Glomerular endothelial cell (primary cell): ENCODE results near the gene CACNA2D2. TPM values are rescaled to one million over a fixed set of nuclear protein-coding genes. Genes with fewer than 3 reads are reported as not detected.

Experiments
- DNase-seq: peaks from one replicate; pipeline ENCODE4 v3.0.0-alpha.2; 2011; ENCODE audit warnings: low read depth, low spot score; ENCODE audit errors: extremely low read depth
- total RNA-seq: library from RNA; depleted of rRNA; stranded (reverse); fragments of >200 nt; gene quantifications from 2 replicates; pipeline ENCODE4 v1.2.3, GENCODE V29; 2015

The CACNA2D2 gene
- total RNA-seq, 1 donor from 2014 or later, result not detected

DNA sequence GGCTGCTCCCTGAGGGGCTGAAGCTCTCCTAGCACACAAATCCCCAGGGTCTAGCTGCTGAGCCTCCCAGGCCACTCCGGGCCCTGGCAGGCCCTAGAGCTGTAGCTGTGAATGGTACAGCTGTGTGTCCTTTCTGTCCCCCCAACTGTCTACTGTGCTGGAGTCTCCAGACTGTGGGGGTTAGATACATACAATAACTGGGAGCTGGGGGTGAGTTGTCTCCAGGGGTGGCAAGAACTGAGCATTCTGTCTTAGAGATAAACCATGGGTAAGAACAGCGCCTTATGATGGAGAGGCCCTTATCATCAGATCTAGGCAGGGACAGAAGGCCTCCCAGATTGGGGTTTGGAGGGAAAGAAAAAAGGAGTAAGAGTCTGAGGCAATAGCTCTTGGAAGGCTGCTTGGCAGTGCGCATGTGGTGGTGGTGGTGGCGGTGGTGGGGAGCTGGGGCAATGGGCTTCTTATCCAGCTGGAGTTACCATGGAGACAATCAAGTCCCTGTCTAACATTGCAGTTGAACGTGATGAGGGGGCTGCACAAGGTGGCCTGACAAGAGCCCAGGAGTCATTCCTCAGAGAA lies 149.2 kb downstream of the CACNA2D2 start:
- DNase-seq, result no peak

DNA sequence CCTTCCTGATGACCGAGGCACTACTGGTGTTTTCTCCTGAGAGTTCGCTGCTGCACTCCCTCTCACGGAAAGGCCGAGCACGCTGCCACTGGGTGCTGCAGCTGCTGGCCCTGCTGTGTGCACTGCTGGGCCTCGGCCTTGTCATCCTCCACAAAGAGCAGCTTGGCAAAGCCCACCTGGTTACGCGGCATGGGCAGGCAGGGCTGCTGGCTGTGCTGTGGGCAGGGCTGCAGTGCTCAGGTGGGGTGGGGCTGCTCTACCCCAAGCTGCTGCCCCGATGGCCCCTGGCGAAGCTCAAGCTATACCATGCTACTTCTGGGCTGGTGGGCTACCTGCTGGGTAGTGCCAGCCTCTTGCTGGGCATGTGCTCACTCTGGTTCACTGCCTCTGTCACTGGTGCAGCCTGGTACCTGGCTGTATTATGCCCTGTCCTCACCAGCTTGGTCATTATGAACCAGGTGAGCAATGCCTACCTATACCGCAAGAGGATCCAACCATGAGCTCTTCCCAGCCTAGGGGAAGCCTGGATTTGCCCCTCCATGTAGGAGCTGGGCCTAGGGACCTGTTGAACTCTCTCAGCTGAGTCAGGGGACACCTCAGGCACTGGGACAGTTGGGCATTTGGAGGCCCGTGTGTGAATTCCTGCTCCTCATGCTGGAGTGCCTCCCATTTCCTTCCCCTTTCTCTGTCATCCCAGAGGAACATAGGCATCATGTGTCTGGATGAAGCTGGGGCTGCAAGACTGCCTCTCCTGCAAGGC lies 150.0 kb downstream of the CACNA2D2 start:
- no peak for DNase-seq

DNA sequence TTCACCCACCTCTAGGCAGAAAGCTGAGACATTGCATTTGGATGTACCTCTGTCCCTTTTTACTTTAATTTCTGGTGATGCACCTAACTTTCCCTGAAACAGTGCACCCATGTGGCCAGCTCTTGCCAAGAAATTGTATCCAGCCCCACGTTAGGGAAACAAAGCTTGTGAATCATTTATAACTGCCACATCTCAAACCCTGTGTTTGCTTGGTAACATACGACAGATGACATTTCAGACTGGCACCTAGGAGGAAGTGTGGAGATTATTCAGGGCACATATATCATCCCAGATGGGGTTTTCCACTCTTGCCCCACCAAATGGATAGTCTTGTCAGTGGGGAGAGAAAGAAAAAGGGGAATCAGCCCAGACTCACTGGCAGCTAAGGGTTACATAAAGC lies 150.7 kb downstream of the CACNA2D2 start:
- no peak for DNase-seq

DNA sequence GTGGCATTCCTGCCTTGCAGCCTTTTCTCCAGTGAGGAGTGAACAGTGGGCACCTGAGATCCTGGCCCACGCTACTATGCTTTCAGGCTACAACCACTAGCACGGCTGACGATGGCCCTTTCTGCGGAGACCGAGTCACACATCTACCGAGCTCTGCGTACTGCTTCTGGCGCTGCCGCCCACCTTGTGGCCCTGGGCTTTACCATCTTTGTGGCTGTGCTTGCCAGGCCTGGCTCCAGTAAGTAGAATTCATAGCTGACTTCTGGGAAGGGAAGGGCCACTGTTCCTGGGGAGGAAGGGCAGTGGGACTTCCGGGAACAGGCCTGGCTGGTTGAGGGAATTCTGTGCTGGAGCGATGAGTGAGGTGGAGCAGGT lies 152.1 kb downstream of the CACNA2D2 start:
- DNase-seq, result no peak

DNA sequence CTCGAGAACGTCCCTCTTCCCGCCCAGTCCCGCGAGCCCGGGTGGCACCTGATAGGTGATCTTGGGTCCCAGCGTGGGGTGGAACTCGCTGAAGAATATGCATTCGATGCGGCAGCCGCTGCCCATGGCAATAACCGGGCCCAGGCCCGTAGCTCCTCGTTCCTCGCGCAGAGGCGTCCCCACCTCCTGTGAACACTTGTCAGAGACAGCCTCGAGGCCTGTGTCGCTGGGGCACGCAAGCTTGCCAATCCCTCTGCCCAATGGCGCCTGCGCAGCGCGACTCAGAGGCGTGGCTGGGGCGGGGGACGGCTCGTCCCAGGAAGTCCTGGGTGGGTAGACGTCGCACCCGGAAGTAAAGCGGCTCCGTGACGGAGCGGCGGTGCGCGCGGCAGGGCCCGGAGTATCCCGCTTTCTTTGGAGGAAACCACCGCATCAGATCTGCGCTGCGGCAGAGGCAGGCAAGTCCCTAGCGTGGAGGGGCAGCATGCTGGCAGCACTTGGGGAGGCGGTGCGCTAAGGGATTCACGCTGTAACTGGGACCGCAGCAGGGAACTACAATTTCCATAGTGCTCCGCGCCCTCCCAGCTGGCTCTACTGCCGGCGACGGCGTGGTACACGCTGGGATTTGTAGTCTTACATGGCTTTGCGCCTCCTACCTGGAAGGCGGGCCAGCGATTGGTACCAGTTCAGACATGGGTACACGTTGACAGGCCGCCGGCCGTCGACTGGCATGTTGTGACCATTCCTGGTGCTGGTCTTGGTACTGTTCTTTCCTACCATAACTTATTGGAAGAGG lies 152.7 kb downstream of the CACNA2D2 start, which contains the start of the genes CYB561D2 and NPRL2:
CYB561D2 (plus strand) TSS at position 336 of the 796 bp plus-strand sequence. CDS start 572 bp downstream, outside the sequence.
NPRL2 (minus strand) TSS at position 249 of the 796 bp plus-strand sequence; CDS start at position 126, 123 bp downstream.
- DNase-seq, result no peak

DNA sequence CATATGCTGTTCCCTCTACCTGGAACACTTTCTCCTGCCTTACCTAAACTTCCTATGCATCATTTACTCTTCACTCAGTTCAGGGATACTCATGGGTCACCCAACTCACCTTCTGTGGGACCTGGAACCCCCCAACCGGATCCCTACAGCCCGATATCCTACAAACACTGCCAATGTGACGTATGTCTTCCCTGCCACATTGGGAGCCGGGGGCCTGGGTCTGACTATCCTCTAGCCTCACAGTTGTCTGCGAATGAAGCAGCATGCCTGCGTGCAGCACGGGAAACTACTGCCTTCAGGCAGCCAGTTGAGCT lies 153.3 kb downstream of the CACNA2D2 start:
- DNase-seq, result no peak

DNA sequence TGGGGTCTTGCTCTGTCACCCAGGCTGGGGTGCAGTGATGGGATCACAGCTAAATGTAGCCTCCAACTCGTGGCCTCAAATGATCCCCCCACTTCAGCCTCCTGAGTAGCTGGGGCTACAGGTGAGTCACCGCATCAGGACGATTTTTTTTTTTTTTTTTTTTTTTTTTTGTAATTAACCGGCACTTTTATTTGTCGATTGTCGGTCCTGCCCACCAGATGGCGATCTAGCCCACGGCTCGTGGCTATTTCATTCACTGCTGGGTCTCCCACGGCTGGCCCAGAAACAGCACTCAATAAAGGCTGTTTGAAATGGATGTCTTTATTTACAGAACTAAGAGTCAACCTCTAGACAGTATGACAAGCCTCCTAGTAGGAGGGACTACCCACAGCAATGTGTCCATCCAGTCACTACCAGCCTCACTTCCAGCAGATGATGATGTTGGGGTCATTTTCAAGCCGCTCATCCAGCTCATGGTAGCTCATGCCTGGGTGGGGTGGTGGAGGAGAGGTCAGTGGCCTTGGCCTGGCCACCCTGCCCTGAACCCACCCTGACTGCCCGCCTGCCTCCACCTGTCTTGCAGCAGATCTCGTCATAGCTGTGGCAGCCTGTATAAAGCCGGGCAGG lies 156.1 kb downstream of the CACNA2D2 start:
- no peak for DNase-seq

DNA sequence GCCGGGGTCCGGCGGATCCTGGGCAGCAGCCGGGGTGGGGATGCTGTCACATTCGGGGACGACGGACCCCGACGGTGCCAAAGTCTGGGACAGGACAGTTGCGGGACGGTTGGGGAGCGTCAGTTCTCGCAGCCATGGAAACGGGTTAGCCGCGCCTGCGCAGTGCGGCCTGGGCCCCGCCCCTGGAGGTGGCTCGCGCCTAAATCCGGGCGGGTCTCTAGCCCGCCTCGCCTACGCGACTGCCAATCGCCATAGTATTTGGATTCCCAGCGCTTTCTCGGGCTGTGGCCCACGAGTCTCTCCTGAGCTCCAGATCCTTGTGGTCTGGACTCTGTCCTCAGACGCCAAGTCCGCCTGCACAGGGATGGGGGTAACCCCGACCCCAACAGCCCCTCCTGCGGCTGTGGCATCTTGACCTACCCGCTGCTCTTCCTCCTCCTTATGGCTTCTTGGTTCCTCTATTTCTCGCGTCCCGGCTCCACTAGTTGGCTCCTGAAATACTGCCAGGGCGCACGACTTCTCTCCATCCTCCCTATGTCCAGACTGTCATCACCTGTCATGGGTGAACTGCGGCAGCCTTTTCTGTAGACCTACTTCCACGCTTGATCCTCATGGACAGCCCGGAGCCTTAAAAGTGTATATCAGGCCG lies 157.7 kb downstream of the CACNA2D2 start, which contains the start of gene ZMYND10:
ZMYND10 (minus strand) TSS at position 147 of the 649 bp plus-strand sequence. CDS start 153 bp downstream, outside the sequence.
- no peak for DNase-seq

DNA sequence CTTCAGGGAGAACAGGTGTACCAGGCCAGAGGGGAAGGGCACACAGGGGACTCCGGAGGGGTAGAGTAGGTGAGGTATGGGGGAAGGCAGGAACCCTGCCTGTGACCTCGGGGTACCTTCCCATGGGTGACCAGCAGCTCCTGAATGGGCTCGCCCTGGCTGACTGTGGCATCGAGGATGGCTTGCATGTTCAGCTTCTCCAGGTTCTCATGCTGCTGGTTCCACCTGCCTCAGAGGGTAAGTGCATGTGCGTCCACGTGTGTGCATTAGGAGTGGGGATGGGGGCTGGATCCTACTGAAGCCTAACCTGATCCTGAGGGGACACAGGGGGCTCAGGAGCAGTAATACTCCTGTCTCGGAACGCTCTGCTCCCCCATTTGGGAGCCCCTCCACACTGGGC lies 158.4 kb downstream of the CACNA2D2 start:
- no peak for DNase-seq

DNA sequence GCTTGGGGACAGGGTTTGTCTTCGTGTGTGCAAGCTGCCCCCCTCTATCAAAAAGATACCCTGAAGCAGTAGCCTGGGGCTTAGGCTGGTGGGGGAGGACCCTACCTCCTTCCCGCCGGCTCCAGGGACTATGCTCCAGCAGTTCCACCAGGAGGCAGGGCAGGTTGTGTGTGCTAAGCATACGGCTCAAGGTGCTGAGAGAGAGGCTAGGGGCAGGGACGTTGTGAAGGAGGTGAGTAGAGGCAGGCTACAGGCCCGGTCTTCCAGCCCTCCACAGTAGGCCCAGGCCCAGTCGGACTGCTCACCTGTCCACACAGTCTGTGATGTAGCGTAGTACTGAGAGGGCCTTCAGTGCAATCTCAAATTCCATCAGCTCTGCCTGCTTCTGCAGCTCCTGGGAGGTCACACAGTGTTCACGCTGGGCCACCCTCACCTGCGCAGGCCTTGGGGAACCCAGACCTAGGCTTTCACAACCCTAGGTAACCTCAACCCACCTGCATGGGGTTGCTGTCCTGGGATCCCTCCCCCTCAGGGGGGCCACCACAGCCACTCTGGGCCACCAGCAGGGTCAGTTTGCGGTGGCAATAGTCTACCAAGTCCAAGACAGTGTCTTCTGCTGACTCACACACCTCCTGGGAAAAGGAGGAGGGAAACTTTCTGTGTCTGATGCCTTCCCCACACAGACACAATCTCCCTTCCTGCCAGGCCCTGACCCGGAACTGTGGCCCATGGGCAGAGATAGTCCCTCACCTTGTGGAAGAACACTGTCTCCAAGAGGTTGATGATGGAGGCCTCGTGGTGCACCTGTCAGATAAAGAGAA lies 160.4 kb downstream of the CACNA2D2 start:
- DNase-seq, result no peak

DNA sequence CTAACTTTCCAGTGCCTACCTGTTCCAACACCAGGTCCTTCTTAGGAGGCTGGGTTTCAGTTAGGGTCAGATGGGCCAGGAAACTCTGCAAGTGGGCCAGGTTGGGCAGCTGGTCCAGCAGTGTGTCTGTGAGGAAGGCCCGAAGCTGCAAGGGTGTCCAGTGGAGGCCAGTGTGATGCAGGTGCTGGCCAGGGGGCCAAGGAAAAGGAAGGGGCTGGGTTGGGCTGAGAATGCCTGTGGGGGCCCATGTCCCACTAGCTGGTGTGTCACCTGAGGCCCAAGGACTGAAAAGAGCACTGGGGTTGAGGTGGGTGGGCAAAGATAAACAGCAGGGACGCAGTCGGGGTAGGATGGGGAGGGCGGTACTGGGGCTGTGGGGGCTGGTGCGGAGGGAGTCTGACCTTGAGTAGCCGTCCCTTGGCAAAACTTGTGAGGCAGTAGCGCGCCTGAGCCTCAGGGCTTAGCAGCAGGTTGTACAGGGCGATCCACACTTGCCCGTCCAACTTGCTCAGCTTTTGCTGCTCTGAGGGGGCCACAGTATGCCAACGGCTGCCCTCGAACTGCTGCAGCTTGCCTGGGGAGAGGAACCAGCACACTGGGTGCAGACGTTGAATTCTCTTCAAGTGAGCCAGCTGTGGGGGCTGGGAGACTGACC lies 161.3 kb downstream of the CACNA2D2 start:
- no peak for DNase-seq

DNA sequence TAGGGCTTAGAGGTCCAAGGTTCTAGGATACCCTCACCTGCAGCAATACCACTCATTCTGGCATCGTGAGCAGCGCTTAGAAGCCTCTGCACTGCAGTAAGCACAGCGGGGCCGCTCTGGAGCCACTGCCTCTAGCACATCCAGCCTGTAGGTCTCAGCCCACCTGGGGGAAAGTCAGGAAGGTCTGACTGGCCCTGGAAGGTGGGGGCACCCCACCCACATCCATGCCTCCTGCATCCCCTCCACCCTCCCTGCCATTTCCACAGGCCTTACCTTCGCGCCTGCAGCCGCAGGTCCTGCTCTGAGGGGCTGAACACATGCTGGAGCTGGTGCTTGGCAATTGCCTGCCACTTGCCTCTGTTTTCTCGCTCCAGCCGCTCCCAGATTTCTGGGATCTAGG lies 161.9 kb downstream of the CACNA2D2 start:
- DNase-seq, result no peak

DNA sequence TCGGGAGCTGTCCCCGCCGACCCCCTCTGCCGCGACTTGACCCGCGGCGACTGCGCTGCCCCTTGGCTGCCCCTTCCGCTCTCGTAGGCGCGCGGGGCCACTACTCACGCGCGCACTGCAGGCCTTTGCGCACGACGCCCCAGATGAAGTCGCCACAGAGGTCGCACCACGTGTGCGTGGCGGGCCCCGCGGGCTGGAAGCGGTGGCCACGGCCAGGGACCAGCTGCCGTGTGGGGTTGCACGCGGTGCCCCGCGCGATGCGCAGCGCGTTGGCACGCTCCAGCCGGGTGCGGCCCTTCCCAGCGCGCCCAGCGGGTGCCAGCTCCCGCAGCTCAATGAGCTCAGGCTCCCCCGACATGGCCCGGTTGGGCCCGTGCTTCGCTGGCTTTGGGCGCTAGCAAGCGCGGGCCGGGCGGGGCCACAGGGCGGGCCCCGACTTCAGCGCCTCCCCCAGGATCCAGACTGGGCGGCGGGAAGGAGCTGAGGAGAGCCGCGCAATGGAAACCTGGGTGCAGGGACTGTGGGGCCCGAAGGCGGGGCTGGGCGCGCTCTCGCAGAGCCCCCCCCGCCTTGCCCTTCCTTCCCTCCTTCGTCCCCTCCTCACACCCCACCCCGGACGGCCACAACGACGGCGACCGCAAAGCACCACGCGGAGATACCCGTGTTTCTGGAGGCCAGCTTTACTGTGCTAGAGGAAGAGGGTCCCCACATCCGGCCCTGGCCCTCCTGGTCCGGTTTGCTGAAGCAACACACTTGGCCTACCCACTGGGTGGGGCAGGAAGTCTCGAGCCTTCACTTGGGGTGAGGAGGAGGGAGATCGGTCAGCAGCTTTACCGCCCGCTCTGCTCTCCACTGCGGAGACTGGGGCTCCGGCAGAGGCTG lies 162.7 kb downstream of the CACNA2D2 start, which contains the start of gene RASSF1:
RASSF1 (minus strand) TSS at position 389 of the 882 bp plus-strand sequence; CDS start at position 358, 31 bp downstream.
- DNase-seq, result no peak

DNA sequence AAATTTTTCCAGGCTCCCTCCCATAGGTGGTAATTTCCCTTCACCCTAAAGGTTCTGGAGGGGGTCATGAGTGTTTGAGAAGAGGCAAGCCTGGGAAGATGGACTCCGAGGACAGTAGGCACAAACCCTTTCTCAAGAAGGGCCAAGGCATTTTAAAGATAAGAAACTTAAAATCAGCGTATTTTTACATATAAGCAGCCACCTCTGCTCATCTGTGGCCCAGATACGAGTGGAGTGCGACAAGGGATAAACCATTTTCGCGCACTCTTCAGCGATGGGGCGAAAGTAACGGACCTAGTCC lies 163.3 kb downstream of the CACNA2D2 start:
- DNase-seq, result no peak

DNA sequence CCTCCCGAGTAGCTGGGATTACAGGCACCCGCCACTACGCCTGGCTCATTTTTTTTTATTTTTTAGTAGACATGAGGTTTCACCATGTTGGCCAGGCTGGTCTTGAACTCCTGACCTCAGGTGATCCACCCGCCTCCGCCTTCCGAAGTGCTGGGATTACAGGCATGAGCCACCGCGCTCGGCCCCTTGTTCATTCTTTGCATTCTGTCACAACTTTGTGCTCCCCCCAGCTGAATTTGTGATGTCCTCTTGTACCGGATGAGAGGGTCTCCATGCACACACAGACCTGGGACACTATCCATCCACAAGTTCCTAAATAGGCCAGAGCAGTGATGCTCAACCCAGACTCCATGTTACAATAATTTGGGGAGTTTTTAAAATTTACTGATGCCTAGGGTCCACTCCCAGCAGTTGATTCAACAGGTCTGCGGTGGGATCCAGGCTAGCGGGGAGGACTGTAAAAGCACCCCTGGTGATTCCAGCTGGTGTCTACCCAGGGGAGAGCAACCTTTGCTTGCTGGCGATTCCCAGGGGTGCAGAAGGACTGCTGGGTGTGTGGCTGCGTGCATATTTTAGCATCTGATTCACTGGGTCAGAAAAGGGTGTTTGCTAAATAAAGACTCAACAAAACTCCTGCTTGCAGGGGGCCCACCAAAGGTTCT lies 163.8 kb downstream of the CACNA2D2 start:
- no peak for DNase-seq

DNA sequence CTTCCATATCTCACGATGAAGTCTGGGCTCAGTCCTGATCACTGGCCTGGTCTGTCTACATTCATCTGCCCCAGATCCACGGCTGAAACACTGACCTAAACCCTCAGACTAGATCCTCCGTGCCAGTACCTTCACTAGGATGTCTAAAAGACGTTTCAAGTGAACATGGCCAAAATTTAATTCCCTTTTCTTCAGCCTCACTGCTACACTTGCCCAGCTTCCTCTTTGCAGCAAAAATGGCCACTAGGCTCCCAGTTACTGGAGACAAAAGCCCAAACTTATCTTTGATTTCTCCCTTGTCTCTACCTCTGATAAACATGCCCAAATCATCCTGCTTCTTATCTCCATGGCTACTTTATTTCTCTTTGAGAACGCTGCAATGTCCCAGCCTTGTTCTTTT lies 164.5 kb downstream of the CACNA2D2 start:
- no peak for DNase-seq

DNA sequence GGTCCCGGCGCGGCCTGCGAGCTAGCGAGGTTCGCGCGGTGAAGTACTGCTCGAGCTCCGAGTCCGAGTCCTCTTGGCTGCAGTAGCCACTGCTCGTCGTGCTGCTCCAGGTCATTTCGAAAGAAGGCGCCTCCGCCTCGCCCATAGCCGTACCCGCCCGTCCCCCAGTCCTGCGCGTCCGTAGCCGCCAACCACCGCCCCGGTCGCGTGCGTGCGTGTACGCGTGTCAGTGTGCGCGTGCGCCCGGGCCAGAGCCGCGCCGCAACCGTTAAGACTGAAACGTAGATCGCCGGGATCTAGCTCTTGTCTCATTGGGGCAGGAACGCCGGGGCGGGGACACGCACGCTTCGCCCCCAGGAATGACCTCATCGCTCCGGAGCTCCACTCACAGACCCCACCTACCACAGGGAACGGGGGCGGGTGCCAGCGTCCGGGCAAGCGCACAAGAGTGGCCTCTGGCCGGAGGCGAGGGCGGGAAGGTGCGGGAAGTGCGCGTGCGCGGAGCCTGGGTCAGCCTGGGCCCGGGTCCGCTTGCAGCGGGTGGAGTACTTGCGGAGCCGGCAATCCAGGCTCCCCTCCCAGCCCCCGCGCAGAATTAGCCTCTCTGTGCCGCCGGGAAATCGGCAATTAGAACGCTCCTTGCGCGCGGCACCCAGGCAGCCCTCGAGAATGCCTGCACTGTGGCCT lies 166.1 kb downstream of the CACNA2D2 start:
- DNase-seq, result no peak
